BLaER1 treated with 17β-estradiol and CSF1 and Interleukin-3, amounts not matched to agents 10 nM and 100 nM (cell line): ENCODE results near the gene ANKS4B.
"Not testable (repeated sequence)": the region's sequence is repeated elsewhere in the genome, so short reads cannot be mapped to it uniquely, and the experiment has no call there.

Experiments
- H3K27ac ChIP-seq, 11 experiments: shearing (Covaris generic); formaldehyde crosslinking; 2 replicates each; pipeline ENCODE4 v1.8.1; 2022
- H3K27me3 ChIP-seq, 11 experiments: shearing (Covaris generic); formaldehyde crosslinking; 2 replicates each; pipeline ENCODE4 v1.8.1; 2022
- H3K36me3 ChIP-seq, 11 experiments: shearing (Covaris generic); formaldehyde crosslinking; 2 replicates each; pipeline ENCODE4 v1.8.1; 2022
- H3K4me1 ChIP-seq, 10 experiments: shearing (Covaris generic); formaldehyde crosslinking; 2 replicates each; pipeline ENCODE4 v1.8.1; 2022
- H3K4me2 ChIP-seq, 11 experiments: shearing (Covaris generic); formaldehyde crosslinking; 2 replicates each; pipeline ENCODE4 v1.8.1; 2022
- H3K4me3 ChIP-seq, 10 experiments: shearing (Covaris generic); formaldehyde crosslinking; 2 replicates each; pipeline ENCODE4 v1.8.1; 2022
- H3K9ac ChIP-seq, 11 experiments: shearing (Covaris generic); formaldehyde crosslinking; 2 replicates each; pipeline ENCODE4 v1.8.1; 2022
- H3K9me3 ChIP-seq, 11 experiments: shearing (Covaris generic); formaldehyde crosslinking; replicated peaks in 1 of 11; 2 replicates each; pipeline ENCODE4 v1.8.1; 2022
- H4K20me1 ChIP-seq, 11 experiments: shearing (Covaris generic); formaldehyde crosslinking; 2 replicates each; pipeline ENCODE4 v1.8.1; 2022
- Cebpa-rat ChIP-seq, 11 experiments: shearing (Covaris generic); IDR thresholded peaks; 2 replicates each; pipeline ENCODE4 v1.8.1; 2022

The ANKS4B gene

DNA sequence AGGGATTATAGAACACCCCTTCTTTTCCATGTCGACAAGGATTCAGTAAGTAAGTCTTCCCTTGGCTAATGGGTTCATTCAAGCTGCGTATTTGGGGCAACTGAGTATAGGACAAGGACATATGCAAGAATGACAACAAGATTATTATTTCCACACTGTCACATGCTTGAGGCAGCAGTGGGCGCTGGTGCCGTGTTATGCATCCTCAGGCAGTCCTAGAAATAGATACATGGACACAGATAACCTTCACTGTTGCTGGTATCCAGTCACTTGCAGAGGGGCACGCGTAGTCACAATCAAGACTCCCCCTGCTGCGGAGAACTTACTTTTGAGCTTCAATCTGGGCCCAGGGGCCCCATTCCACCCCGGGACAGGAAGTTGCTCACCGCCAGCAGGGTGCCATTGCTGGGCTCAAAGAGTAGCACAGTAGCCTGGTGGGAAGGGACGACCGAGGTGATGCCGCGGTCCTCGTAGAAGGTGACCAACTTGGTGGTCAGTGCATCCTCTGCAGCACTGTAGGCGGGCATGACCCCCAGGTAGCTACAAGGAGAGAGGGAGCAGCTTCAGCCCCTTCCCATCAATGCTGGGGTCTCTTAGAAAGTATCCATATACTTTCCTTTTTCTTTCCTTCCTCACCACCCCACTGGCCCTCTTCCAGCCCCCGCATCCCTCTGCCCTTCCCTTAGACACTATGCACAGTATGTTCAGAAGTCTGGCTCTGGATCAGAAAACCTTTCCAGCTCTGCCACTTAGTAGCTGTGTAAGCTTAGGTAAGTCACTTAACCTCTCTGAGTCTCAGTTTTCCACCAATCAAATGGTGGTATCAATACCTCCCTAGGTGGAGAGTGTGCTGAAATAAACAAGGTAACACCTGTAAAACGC is 43.8 kb downstream of the ANKS4B start:
- H3K4me2 ChIP-seq, result peak overlapping the region; percentile 72 to 95 (median 82)
- H3K27me3 ChIP-seq, result peaks cover 32 to 54% (median 47%) of the 10 kb centered on the region in 11 experiments
- peaks cover 0 to 44% (median 20%) of the 10 kb centered on the region in 10 experiments; a peak in 12 of 20 replicates for H3K4me1 ChIP-seq
- H4K20me1 ChIP-seq, result no peaks in the 10 kb centered on the region
- H3K36me3 ChIP-seq, result no peaks in the 10 kb centered on the region
- TF ChIP-seq Cebpa-rat (IDR thresholded peaks at IDR 0.05), result no peak
- no peak overlapping the region for H3K27ac ChIP-seq
- peak overlapping the region in 8 of 10 experiments; percentile 41 to 67 (median 54); a peak in 12 of 20 replicates for H3K4me3 ChIP-seq
- peaks cover 7 to 11% (median 8%) of the 10 kb centered on the region in 11 experiments; a peak in 20 of 22 replicates for H3K9me3 ChIP-seq
- H3K9ac ChIP-seq, result 0 out of 22 replicates have a peak overlapping the region, but pooled peaks of 1 of the 11 experiments have one; percentile 12

DNA sequence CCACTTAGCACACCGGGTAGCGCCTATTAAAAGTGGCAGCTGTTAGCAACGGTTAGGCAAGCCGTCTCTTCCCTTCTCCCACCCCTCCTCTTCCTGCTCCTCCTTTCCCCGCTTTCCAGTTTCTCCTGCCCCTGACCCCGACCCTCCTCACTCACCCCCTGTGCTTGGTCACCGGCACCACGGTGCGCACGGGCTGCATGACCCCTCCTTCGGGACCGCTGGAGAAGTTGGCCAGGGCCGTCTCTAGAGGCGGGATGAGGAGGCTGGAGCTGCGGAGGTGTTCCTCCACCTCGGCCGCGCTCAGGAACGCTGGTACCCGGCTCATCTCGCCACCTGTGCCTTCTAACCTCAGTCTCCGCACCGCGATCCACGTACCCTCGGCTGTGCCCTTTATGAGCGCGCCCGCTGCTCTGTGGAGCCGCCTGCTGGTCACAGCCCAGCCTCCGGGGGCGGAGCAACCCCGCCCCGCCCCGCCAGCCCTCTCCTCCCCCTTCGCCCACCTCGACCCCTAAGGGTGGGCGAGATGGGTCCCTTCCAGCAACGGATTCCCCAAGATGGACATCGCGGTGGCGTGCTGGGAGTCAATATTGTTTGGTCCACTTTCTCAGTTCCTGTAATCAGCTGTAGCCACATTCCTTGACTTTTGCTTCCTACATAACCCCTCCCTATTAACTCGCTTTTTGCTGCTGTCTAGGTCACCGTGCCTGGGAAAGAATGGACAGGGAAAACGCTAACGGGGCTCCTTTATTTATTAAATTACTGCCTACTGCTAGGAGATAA is 44.6 kb downstream of the ANKS4B start, which contains the start of gene CRYM:
TSS of gene CRYM (minus strand) at position 364 of the 780 bp plus-strand sequence. CDS start at position 325, 39 bp downstream.
- Histone ChIP-seq H3K27ac (no peak within 1 kb of the TSS), H3K9ac (peak within 1 kb of the TSS in 5 of 11 experiments; percentile 12 to 47 (median 29); a peak in 3 of 22 replicates), H3K4me2 (peak within 1 kb of the TSS; percentile 72 to 95 (median 82)), H3K9me3 (peaks cover 7 to 15% (median 9%) of the 10 kb centered on the region in 11 experiments; a peak in 20 of 22 replicates), H3K27me3 (peaks cover 39 to 63% (median 54%) of the 10 kb centered on the region in 11 experiments), H3K4me1 (peaks cover 0 to 44% (median 20%) of the 10 kb centered on the region in 10 experiments; a peak in 12 of 20 replicates), H3K36me3 (no peaks in the 10 kb centered on the region), H3K4me3 (peak within 1 kb of the TSS; percentile 41 to 67 (median 51)), H4K20me1 (no peaks in the 10 kb centered on the region)
- no peak for TF ChIP-seq Cebpa-rat (IDR thresholded peaks at IDR 0.05)

DNA sequence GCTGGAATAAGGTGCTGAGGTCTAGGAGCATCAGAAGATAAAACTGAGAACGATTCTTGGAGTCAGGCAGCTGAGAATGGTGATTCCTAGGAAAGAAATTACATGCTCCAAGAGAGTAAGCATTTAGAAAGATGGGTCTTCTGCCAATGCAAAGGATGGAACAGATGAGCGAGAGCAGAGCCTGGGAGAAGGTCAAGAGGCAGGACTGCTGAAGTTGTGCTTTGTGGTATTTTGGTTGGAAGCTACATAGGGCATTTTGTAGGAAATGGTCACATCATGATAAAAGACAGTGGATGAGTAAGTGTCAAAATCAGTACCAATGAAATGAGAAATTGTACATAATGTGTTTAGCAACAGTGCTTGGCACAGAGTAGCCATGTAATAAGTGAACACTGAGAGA is 46.0 kb downstream of the ANKS4B start:
- Histone ChIP-seq H3K36me3 (no peaks in the 10 kb centered on the region), H3K9ac (no peak overlapping the region), H3K4me1 (peaks cover 0 to 36% (median 15%) of the 10 kb centered on the region in 10 experiments; a peak in 13 of 20 replicates), H3K9me3 (peaks cover 7 to 17% (median 11%) of the 10 kb centered on the region in 11 experiments; a peak in 20 of 22 replicates), H3K4me3 (no peak overlapping the region), H3K4me2 (peak overlapping the region in 2 of 11 experiments; percentile 21 to 44; a peak in 2 of 22 replicates), H3K27me3 (peaks cover 53 to 77% (median 68%) of the 10 kb centered on the region in 11 experiments), H4K20me1 (no peaks in the 10 kb centered on the region), H3K27ac (no peak overlapping the region)
- TF ChIP-seq Cebpa-rat (IDR thresholded peaks at IDR 0.05), result no peak

DNA sequence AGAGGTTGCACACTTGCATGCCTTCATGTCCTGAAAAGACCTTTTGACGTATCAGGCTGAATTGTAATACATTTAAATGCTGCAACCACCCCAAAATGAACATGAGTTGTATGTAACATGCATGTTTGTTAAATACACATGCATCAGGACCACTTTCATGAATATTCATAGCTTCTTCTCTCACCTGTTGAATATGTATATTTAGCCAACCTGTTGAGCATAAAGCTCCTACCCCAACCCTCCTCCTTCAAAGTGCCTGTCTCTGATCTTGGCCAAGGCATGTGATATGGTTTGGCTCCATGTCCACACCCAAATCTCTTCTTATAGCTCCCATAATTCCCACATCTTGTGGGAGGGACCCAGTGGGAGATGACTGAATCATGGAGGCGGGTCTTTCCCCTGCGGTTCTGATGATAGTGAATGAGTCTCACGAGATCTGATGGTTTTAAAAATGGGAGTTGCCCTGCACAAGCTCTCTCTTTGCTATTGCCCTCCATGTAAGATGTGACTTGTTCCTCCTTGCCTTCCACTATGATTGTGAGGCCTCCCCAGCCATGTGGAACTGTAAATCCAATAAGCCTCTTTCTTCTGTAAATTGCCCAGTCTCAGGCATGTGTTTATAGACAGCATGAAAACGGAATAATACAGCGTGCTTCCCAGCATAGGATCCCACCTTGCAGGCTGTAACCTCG is 48.3 kb downstream of the ANKS4B start:
- H3K9ac ChIP-seq, result no peak overlapping the region
- no peak overlapping the region for H3K27ac ChIP-seq
- H3K4me3 ChIP-seq, result no peak overlapping the region
- no peaks in the 10 kb centered on the region for H3K36me3 ChIP-seq
- H3K27me3 ChIP-seq, result peaks cover 61 to 83% (median 79%) of the 10 kb centered on the region in 11 experiments
- peaks cover 0 to 27% (median 8%) of the 10 kb centered on the region in 10 experiments; a peak in 13 of 20 replicates for H3K4me1 ChIP-seq
- no peak overlapping the region for H3K4me2 ChIP-seq
- TF ChIP-seq Cebpa-rat (IDR thresholded peaks at IDR 0.05), result no peak
- H3K9me3 ChIP-seq, result peaks cover 7 to 24% (median 13%) of the 10 kb centered on the region in 11 experiments; a peak in 20 of 22 replicates
- no peaks in the 10 kb centered on the region for H4K20me1 ChIP-seq

DNA sequence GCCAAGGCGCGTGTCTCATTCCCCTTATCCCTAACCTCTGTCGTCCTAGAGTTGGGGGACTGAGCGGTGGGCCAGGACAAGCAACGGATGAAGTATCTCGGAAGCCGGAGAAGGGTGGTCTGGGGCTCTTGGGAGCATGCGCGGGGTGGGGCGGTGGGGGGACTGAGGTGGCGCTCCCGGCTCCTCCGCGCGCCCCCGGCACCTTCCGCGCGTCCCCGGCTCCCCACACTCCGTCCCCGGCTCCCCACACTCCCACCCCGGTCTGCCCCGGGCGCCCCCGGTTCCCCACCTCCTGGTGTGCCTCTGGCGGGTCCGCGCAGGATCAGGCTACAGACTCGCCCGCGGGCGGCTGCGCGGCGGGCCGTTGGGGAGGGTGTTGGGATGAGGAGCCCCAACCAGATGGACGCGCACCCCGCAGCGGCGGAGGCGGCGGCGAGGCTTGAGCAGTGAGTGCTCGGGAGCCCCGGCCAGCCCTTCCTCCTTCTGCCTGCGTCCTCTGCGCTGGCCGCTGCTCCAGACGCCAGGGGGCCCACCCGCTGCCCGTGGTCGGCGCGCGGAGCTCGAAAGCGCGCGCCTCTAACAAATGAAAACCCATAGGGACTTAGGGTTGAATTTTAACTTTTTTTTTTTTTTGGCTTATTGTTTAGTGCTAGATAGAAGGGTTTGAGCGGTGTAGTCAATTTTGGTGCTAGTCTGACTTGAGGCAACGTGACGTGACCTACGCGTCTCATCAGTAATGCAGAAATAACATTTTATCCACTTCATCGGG is 50.2 kb downstream of the ANKS4B start:
- Histone ChIP-seq H3K27ac (no peak overlapping the region), H3K4me2 (peak overlapping the region; percentile 67 to 90 (median 83)), H3K4me3 (peak overlapping the region; percentile 49 to 71 (median 60)), H3K4me1 (peaks cover 0 to 20% (median 2%) of the 10 kb centered on the region in 10 experiments; a peak in 12 of 20 replicates), H4K20me1 (no peaks in the 10 kb centered on the region), H3K9ac (peak overlapping the region; percentile 35 to 65 (median 56); a peak in 19 of 22 replicates), H3K27me3 (peaks cover 43 to 64% (median 60%) of the 10 kb centered on the region in 11 experiments), H3K36me3 (no peaks in the 10 kb centered on the region), H3K9me3 (peaks cover 7 to 24% (median 14%) of the 10 kb centered on the region in 11 experiments; a peak in 20 of 22 replicates)
- TF ChIP-seq Cebpa-rat (IDR thresholded peaks at IDR 0.05), result no peak

DNA sequence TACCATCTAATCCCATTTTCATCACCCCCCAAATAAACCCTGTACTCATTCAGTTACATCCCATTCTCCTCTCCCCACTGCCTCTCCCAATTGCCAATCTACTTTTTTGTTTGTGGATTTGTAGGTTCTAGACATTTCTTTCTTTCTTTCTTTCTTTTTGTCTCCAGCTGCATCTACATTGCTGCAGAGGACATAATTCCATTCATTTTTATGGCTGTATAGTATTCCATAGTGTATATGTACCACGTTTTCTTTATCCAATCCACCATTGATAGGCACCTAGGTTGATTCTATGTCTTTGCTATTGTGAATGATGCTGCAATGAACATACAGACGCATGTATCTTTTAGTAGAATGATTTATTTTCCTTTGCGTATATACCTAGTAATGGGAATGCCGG is 50.9 kb downstream of the ANKS4B start:
- Histone ChIP-seq H3K27ac (no peak overlapping the region), H3K36me3 (0 out of 22 replicates have a peak, but pooled peaks cover 0 to under 1% (median 0%) of the 10 kb centered on the region in 11 experiments), H3K4me1 (peaks cover 0 to 20% (median 2%) of the 10 kb centered on the region in 10 experiments; a peak in 12 of 20 replicates), H4K20me1 (no peaks in the 10 kb centered on the region), H3K9me3 (peaks cover 11 to 29% (median 21%) of the 10 kb centered on the region in 11 experiments), H3K9ac (peak overlapping the region in 2 of 11 experiments; percentile 35 to 64; a peak in 1 of 22 replicates), H3K27me3 (peaks cover 36 to 57% (median 53%) of the 10 kb centered on the region in 11 experiments), H3K4me2 (peak overlapping the region; percentile 67 to 90 (median 83)), H3K4me3 (peak overlapping the region; percentile 49 to 71 (median 60); a peak in 16 of 20 replicates)
- no peak for TF ChIP-seq Cebpa-rat (IDR thresholded peaks at IDR 0.05)

DNA sequence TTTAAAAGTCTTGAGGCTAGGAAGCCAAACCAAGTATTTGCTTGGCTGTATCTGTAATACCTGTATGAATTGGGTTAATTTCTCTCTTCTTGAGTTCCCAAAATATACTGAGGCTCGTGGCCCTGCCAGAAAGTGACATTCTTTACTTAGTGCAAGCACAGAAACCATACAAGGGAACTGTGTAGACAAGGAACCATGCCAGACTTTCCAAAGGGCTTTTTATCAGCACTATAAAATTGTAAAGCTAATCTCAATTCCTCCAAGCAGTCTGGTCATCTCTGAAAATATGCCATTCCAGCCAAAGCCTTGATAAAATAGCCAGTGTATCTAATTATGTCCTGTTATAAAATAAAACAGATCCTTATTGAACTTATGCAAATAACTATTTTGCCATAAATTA is 51.8 kb downstream of the ANKS4B start:
- no peak overlapping the region for H3K4me3 ChIP-seq
- peaks cover 30 to 48% (median 44%) of the 10 kb centered on the region in 11 experiments for H3K27me3 ChIP-seq
- no peaks in the 10 kb centered on the region for H4K20me1 ChIP-seq
- no peak for TF ChIP-seq Cebpa-rat (IDR thresholded peaks at IDR 0.05)
- no peak overlapping the region for H3K4me2 ChIP-seq
- 0 out of 22 replicates have a peak, but pooled peaks cover 0 to 4% (median 0%) of the 10 kb centered on the region in 11 experiments for H3K36me3 ChIP-seq
- peaks cover 20 to 38% (median 30%) of the 10 kb centered on the region in 11 experiments for H3K9me3 ChIP-seq
- H3K4me1 ChIP-seq, result peaks cover 0 to 15% (median 2%) of the 10 kb centered on the region in 10 experiments; a peak in 12 of 20 replicates
- H3K27ac ChIP-seq, result no peak overlapping the region
- H3K9ac ChIP-seq, result no peak overlapping the region

DNA sequence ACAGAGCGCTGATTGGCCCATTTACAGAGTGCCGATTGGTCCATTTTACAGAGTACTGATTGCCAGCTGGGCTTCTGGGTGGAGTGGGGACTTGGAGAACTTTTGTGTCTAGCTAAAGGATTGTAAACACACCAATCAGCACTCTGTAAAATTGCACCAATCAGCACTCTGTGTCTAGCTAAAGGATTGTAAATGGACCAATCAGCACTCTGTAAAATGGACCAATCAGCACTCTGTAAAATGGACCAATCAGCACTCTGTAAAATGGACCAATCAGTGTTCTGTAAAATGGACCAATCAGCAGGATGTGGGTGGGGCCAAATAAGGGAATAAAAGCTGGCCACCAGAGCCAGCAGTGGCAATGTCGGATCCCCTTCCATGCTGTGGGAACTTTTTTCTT is 56.3 kb downstream of the ANKS4B start:
- H3K36me3 ChIP-seq, H3K4me2 ChIP-seq, H3K9ac ChIP-seq, H4K20me1 ChIP-seq, H3K27ac ChIP-seq, H3K4me1 ChIP-seq, H3K4me3 ChIP-seq: not testable (repeated sequence)
- peaks cover 6 to 12% (median 10%) of the 10 kb centered on the region in 11 experiments; a peak in 21 of 22 replicates for H3K27me3 ChIP-seq
- H3K9me3 ChIP-seq, result peaks cover 12 to 24% (median 17%) of the 10 kb centered on the region in 11 experiments
